Liver (tissue), 3 donors: ENCODE data around the gene LRPPRC.

ENCODE experiments used
- ATF3 ChIP-seq: IDR thresholded peaks from 2 replicates; pipeline ENCODE4 v1.6.1; 2016; ENCODE audit warnings: antibody characterized with exemption
- CTCF ChIP-seq: fragments of 150-350 bp; IDR thresholded peaks from 2 replicates; pipeline ENCODE4 v1.5.1; 2017; ENCODE audit warnings: improper control_type of control experiment, low read depth, low read length; ENCODE audit not compliant: missing input control
- EGR1 ChIP-seq, 2 donors: IDR thresholded peaks; 2 replicates each; pipeline ENCODE4 v1.6.1; 2016 to 2018; ENCODE audit warnings: antibody characterized with exemption in 2 of 2, low read depth in 2 of 2
- FOXA1 ChIP-seq: IDR thresholded peaks from 2 replicates; pipeline ENCODE4 v1.6.1; 2016; ENCODE audit warnings: antibody characterized with exemption
- GABPA ChIP-seq, 2 donors: IDR thresholded peaks in 1 of 2; conservative IDR thresholded peaks in 1 of 2; 2 replicates each; pipeline ENCODE4 v1.6.1; 2016; ENCODE audit warnings: antibody characterized with exemption in 2 of 2, mild to moderate bottlenecking in 1 of 2, moderate library complexity in 1 of 2
- HNF4A ChIP-seq, 2 donors: conservative IDR thresholded peaks; 2 replicates each; pipeline ENCODE4 v1.6.1; 2016; ENCODE audit warnings: antibody characterized with exemption in 2 of 2, mild to moderate bottlenecking in 2 of 2
- JUND ChIP-seq, 2 donors: IDR thresholded peaks; 2 replicates each; pipeline ENCODE4 v1.6.1; 2016; ENCODE audit warnings: antibody characterized with exemption in 2 of 2
- MAX ChIP-seq: IDR thresholded peaks from 2 replicates; pipeline ENCODE4 v1.6.1; 2016; ENCODE audit warnings: antibody characterized with exemption
- RAD21 ChIP-seq, 2 donors: IDR thresholded peaks; 2 replicates each; pipeline ENCODE4 v1.6.1; 2016; ENCODE audit warnings: antibody characterized with exemption in 2 of 2, mild to moderate bottlenecking in 2 of 2
- SP1 ChIP-seq: IDR thresholded peaks from 2 replicates; pipeline ENCODE4 v1.6.1; 2018; ENCODE audit warnings: antibody characterized with exemption, mild to moderate bottlenecking
- TAF1 ChIP-seq: conservative IDR thresholded peaks from 2 replicates; pipeline ENCODE4 v1.6.1; 2016; ENCODE audit warnings: antibody characterized with exemption, mild to moderate bottlenecking
- ZBTB33 ChIP-seq: IDR thresholded peaks from 2 replicates; pipeline ENCODE4 v1.6.1; 2016; ENCODE audit warnings: antibody characterized with exemption
- donor health status: healthy.
- donor health status: healthy.

- no peak for TF ChIP-seq CTCF
- peak; percentile 65 to 85 for TF ChIP-seq EGR1 (IDR thresholded peaks at IDR 0.05; ENCODE audit: low read depth in 2 of 2)
- peak; percentile 82 for TF ChIP-seq SP1
- TF ChIP-seq GABPA (IDR thresholded peaks at IDR 0.05 in 1 of 2, conservative IDR thresholded peaks at IDR 0.05 in 1 of 2) = peak in 1 of 2 donors; percentile 71
- TF ChIP-seq FOXA1 = no peak
- peak in 1 of 2 donors; percentile 6 for TF ChIP-seq RAD21 (IDR thresholded peaks at IDR 0.05)
- peak; percentile 95 for TF ChIP-seq MAX
- TF ChIP-seq HNF4A (conservative IDR thresholded peaks at IDR 0.05) = peak; percentile 27 to 28
- peak; percentile 89 for TF ChIP-seq TAF1
- TF ChIP-seq ATF3 = peak; percentile 35
- TF ChIP-seq JUND (IDR thresholded peaks at IDR 0.05) = peak; percentile 43 to 46
- TF ChIP-seq ZBTB33 = peak; percentile 90
Observed at GRCh38 chr2:43995733-43996533, at the start of gene LRPPRC.
